ENCODE results near the gene FYB1. TPM values are rescaled to one million over a fixed set of nuclear protein-coding genes. Genes with fewer than 3 reads are reported as not detected.

Gene FYB1
- total and polyA plus RNA-seq, 2 donors (not counting 1 experiment from before 2014, with no cell fraction given) = 1.3 to 1.4 TPM

DNA sequence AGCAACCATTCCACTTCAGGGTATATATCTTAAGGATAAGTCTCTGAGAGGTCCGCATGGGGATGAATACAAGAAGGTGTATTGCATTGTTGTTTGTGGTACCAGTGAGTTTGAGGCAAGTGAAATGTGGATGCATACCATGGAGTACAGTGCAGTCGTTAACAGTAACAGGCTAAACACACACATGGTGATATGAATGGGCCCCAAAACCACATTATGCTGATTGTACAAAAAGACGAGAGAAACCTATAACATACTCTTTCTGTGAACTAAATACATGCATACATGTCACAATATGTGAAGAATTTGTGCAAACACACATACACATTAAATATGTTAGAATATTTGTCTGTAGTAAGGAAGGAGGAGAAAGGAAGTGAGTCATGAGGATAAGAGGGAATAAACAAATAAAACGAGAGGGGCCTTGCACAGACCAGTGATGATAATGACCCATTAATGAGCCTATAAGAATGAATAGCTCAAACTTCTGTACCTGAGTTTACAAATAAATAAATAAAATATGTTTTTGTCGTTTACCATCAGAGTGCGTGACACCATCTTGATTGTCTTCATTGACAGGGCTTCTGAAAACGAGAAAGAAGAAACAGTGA lies 78.7 kb downstream of the FYB1 start:
- no peak for ATAC-seq (ENCODE audit: low read depth)
- ChIA-PET CTCF (no interaction called here), POLR2A (no interaction called here)
- no peak overlapping the region for H3K9ac ChIP-seq (ENCODE audit: low read length)
- H3K27ac ChIP-seq (ENCODE audit: low read length in 2 of 2) = no peak overlapping the region
- Mint-ChIP-seq H3K4me3 (no peak overlapping the region), H3K27ac (no peak overlapping the region), H3K27me3 (peaks cover 4% of the 10 kb centered on the region), H3K4me1 (no peaks in the 10 kb centered on the region), H3K9me3 (ENCODE audit: insufficient read depth) (no peaks in the 10 kb centered on the region)
- H3K27me3 ChIP-seq (replicated peaks in 1 of 4; ENCODE audit: control extremely low read depth in 1 of 4, control insufficient read depth in 3 of 4, insufficient read depth in 4 of 4, low read length in 3 of 4) = no peaks in the 10 kb centered on the region
- no peaks in the 10 kb centered on the region for H4K20me1 ChIP-seq (ENCODE audit: control insufficient read depth, insufficient read depth, low read length, poor library complexity, severe bottlenecking)
- DNase-seq = no peak
- no peak overlapping the region for H2AFZ ChIP-seq (ENCODE audit: insufficient read depth, low read depth, low read length, poor library complexity, severe bottlenecking)
- no peaks in the 10 kb centered on the region for H3K4me1 ChIP-seq (ENCODE audit: control insufficient read depth in 2 of 2, insufficient read depth in 2 of 2, low read length in 2 of 2)
- H3K36me3 ChIP-seq (replicated peaks in 1 of 2; ENCODE audit: control extremely low read depth in 1 of 2, control insufficient read depth in 1 of 2, extremely low read depth in 1 of 2, insufficient read depth in 2 of 2, low read length in 1 of 2) = no peaks in the 10 kb centered on the region
- intact Hi-C loops (cut with micrococcal nuclease) = no loop called here
- TF ChIP-seq EZH2 (IDR thresholded peaks at IDR 0.05; ENCODE audit: borderline replicate concordance, insufficient read depth, low read depth, low read length, poor library complexity, severe bottlenecking) = no peak
- TF ChIP-seq, protein P1, sequence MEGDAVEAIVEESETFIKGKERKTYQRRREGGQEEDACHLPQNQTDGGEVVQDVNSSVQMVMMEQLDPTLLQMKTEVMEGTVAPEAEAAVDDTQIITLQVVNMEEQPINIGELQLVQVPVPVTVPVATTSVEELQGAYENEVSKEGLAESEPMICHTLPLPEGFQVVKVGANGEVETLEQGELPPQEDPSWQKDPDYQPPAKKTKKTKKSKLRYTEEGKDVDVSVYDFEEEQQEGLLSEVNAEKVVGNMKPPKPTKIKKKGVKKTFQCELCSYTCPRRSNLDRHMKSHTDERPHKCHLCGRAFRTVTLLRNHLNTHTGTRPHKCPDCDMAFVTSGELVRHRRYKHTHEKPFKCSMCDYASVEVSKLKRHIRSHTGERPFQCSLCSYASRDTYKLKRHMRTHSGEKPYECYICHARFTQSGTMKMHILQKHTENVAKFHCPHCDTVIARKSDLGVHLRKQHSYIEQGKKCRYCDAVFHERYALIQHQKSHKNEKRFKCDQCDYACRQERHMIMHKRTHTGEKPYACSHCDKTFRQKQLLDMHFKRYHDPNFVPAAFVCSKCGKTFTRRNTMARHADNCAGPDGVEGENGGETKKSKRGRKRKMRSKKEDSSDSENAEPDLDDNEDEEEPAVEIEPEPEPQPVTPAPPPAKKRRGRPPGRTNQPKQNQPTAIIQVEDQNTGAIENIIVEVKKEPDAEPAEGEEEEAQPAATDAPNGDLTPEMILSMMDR (IDR thresholded peaks at IDR 0.05) = no peak
- H3K79me2 ChIP-seq (ENCODE audit: control insufficient read depth, insufficient read depth, low read length) = no peaks in the 10 kb centered on the region
- no peak overlapping the region for H3K4me2 ChIP-seq (replicated peaks; ENCODE audit: low read depth, low read length, poor library complexity, severe bottlenecking)
- H3K4me3 ChIP-seq (ENCODE audit: control extremely low read depth in 1 of 5, extremely low read depth in 1 of 5, insufficient read depth in 1 of 5, low read depth in 2 of 5, low read length in 4 of 5) = no peak overlapping the region
- no peaks in the 10 kb centered on the region for H3K9me3 ChIP-seq (ENCODE audit: control extremely low read depth in 1 of 3, control insufficient read depth in 2 of 3, insufficient read depth in 1 of 3, low read length in 2 of 3)
- no CpG with 5 or more reads among the region's 7 CpGs for WGBS (ENCODE audit: insufficient coverage)

DNA sequence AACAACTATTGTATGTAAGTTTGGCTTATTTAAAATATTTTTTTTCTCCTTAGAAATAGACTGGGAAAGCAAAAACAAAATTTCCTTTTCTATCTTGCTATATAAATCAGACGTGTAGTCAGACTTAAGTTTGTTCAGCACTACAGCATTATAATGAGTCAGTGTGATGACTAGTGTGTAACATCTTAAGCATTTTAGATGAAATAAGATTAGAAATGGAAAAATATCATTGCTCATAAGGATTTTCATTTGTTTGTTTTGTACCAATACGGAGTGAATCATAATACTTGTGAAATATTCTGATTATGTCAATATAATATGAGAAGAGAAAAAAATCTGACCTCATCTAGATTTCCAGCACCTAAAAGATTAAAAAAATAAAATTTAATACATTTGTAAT lies 80.5 kb downstream of the FYB1 start:
- no peaks in the 10 kb centered on the region for H3K36me3 ChIP-seq (replicated peaks in 1 of 2; ENCODE audit: control extremely low read depth in 1 of 2, control insufficient read depth in 1 of 2, extremely low read depth in 1 of 2, insufficient read depth in 2 of 2, low read length in 1 of 2)
- WGBS (ENCODE audit: insufficient coverage) = no CpG with 5 or more reads among the region's 2 CpGs
- ChIA-PET POLR2A (no interaction called here), CTCF (no interaction called here)
- no peaks in the 10 kb centered on the region for H3K4me1 ChIP-seq (ENCODE audit: control insufficient read depth in 2 of 2, insufficient read depth in 2 of 2, low read length in 2 of 2)
- H3K27me3 Mint-ChIP-seq = peaks cover 4% of the 10 kb centered on the region
- no peak overlapping the region for H3K9ac ChIP-seq (ENCODE audit: low read length)
- H3K27ac ChIP-seq (ENCODE audit: low read length in 2 of 2) = no peak overlapping the region
- H3K4me3 Mint-ChIP-seq = no peak overlapping the region
- H3K9me3 Mint-ChIP-seq (ENCODE audit: insufficient read depth) = no peaks in the 10 kb centered on the region
- H3K4me2 ChIP-seq (replicated peaks; ENCODE audit: low read depth, low read length, poor library complexity, severe bottlenecking) = no peak overlapping the region
- H3K27me3 ChIP-seq (replicated peaks in 1 of 4; ENCODE audit: control extremely low read depth in 1 of 4, control insufficient read depth in 3 of 4, insufficient read depth in 4 of 4, low read length in 3 of 4) = no peaks in the 10 kb centered on the region
- no peak for DNase-seq
- intact Hi-C loops (cut with micrococcal nuclease) = no loop called here
- no peaks in the 10 kb centered on the region for H4K20me1 ChIP-seq (ENCODE audit: control insufficient read depth, insufficient read depth, low read length, poor library complexity, severe bottlenecking)
- H3K27ac Mint-ChIP-seq = no peak overlapping the region
- no peaks in the 10 kb centered on the region for H3K79me2 ChIP-seq (ENCODE audit: control insufficient read depth, insufficient read depth, low read length)
- no peak for TF ChIP-seq EZH2 (IDR thresholded peaks at IDR 0.05; ENCODE audit: borderline replicate concordance, insufficient read depth, low read depth, low read length, poor library complexity, severe bottlenecking)
- TF ChIP-seq, protein P1 (IDR thresholded peaks at IDR 0.05) = no peak
- no peak for ATAC-seq (ENCODE audit: low read depth)
- no peaks in the 10 kb centered on the region for H3K4me1 Mint-ChIP-seq
- no peak overlapping the region for H3K4me3 ChIP-seq (ENCODE audit: control extremely low read depth in 1 of 5, extremely low read depth in 1 of 5, insufficient read depth in 1 of 5, low read depth in 2 of 5, low read length in 4 of 5)
- no peaks in the 10 kb centered on the region for H3K9me3 ChIP-seq (ENCODE audit: control extremely low read depth in 1 of 3, control insufficient read depth in 2 of 3, insufficient read depth in 1 of 3, low read length in 2 of 3)
- H2AFZ ChIP-seq (ENCODE audit: insufficient read depth, low read depth, low read length, poor library complexity, severe bottlenecking) = no peak overlapping the region

Data from B cell (primary cell).